GM21360 (cell line): ENCODE data around the gene RCL1.
"Not testable (repeated sequence)": the region's sequence is repeated elsewhere in the genome, so short reads cannot be mapped to it uniquely, and the experiment has no call there.

Experiments
- ATAC-seq: cut with Tn5 transposase; IDR thresholded peaks from one replicate; pipeline ENCODE4 v1.9.1; 2021; ENCODE audit warnings: mild to moderate bottlenecking, moderate library complexity; ENCODE audit not compliant: unreplicated experiment

The RCL1 gene

DNA sequence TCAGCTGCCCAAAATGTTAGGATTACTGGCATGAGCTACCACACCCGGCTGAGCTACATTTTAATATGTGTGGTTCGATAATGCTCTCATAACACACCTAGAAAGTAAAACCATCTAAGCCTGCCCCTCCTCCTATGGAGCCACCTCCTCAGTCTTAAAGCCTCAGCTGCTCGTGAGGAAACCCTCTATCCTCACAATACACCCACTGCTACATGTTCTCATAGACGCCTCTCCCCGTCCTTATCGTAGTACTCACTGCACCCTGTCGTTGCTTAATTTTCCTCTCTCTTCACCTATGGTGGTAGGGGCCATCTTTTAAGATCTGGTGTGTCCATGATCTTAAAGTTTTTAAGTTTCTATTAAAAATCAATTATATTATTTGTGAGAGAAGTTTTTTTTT is 72.9 kb downstream of the RCL1 start:
- no peak for ATAC-seq

DNA sequence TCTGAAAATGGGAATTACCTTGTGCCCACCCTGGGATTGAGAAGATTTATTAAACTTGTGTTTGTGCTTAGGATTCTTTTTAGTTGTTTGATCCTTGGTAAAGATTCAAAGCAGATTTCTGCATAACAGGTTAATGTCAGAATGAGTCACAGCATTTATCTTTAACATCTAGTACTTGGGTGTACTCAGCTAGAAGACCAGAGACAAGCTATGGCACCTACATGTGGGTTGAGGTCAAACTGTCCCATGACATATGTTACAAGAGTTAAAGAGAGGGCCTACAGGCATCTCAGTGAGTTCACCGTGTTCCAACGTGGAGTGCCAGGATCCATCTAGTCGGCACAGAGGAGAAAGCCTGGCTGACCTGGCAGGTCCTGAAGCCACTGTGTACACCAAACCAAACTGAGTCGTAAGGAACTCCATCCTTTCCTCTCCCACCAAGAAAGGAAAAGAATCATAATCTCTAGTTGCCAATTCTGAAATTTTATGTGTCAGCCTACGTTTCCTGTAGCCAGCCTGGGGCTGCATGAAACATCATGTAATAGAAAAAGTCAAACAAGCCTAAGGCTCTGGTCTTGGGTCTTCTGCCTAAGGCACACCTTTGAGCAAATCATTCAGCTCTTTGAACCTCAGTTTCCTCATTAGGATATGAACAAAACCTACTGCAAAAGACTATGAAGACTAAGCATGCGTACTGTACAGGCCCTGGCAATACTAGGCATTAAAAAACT is 73.7 kb downstream of the RCL1 start:
- ATAC-seq = no peak

DNA sequence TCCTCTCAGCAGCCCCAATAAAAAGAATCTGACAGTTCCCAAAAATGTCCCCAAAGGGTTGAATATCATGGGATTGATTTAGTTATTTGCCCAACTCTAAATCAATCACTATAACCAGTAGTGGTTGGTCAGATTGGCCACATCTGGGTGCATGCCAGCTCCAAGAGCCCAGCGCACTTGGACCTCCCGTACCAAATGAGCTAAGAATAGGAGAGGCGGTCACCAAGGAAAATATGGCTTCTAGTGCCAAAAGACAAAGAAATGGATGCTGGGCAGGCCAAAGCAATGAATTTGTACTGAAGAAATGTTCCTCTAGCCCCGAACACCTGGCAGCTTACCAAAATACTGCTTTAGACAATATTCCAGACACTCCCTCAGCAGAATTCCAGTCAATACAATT is 80.3 kb downstream of the RCL1 start:
- no peak for ATAC-seq

DNA sequence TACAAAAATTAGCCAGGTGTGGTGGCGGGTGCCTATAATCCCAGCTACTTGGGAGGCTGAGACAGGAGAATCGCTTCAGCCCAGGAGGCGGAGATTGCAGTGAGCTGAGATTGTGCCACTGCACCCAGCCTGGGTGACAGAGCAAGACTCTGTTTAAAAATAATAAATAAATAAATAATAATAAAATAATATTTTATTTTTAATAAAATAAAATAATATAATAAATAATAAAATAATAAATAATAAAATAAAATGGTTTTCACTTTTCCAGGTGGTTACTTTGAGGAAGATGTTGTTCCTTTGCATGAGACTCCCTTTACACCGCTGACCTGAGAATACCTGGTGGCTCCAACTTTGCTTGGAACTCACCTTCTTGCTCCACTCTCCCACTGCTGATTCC is 82.8 kb downstream of the RCL1 start:
- no peak for ATAC-seq

DNA sequence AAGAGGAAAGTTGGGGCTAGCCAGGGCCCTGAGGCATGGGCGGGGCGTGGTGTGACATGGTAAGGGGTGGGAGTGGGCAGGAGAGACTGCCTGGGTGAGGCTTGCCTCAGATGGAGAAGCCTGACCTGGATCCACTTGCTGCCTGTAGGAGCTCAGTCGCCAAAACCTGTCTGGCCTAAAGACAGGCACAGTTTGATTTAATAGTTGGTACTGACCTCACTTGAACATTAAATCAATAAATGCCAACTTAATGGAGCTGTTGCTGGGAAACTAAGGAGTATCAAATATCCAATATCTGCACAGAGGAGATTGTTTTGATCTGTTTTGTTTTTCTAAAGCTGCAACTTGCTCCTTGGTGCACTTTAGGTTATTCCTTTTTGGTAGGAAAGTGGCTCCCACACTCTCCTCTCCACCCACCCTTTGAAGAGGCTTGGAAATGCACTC is 86.4 kb downstream of the RCL1 start:
- ATAC-seq = no peak

DNA sequence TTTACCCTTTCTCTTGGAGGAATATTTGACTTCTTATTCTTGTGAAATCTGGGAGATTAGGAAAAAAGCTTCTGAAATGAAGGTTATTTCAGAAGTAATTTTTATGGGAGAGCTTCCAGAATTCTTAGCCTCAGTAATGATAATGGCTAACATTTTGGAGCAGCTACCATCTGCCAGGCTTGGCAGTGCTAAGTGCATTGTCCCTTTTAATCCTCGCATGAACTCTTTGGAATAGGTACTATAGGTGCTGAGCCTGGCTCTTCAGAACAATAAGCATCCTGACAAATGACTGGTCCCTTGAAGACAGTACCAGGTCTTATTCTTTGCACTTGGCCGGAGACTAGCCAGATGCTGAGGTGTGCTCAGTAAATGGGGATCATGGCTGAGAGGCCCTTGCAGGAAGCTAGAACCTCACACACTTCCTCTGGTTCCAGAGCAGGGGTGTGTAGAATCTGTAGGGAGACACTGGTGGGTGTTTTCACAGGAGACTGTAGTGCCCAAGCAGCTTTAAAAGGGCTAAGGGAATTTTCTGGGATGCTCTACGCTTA is 90.7 kb downstream of the RCL1 start:
- ATAC-seq = no peak

DNA sequence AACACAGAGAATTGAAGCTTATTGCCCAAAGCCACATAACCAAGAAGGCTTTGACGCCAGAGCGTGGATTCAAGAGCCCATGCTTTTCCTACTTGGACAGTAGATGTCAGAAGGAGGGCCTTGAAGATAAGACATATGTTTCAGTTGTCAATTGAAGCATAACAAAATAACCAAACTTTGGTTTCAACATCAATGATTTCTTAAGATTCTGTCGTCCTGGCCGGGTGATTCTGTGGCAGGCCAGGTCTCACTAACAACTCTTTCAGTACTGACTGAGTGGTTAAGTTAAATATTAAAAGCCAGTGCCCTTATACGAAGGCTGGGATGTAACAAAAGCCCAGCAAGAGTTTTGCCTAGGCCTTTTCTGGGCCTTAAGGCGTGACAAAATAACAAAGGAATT is 94.0 kb downstream of the RCL1 start:
- no peak for ATAC-seq

DNA sequence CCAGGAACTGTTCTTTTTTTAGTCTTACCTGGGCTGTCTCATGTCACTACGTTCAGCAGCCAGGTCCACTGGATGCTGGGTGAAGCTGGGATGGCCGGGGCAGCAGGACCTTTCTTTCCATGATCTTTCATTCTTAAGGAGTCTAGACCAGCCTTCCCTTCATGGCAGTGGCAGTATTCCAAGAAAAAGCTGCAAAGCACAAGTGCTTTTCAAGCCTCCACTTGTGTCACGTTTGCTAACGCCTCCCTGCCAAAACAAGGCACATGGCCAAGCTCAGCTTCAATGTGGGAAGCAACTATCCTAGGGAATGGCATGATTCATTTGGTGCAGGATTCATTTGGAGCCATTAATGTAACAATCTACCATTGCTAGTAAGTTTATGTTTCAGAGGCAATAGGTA is 94.8 kb downstream of the RCL1 start:
- no peak for ATAC-seq

DNA sequence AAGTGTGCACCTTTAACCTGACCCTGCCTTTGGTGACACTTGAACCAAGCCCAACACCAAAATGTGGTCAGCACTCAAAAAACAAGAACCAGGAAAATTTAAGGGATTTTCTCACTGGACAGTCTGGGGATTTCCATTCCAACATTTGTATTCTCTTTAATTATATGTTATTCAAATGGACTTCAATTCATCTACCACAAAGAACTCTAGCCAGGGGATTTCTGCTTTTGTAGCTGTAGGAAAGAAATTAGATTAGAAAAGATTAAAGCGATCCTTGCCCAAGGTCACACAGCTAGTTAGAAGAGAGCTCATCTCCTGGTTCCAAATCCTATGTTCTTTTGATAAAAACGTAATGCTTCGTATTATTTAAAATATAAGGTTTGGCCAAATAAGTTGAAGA is 97.5 kb downstream of the RCL1 start:
- ATAC-seq = no peak

DNA sequence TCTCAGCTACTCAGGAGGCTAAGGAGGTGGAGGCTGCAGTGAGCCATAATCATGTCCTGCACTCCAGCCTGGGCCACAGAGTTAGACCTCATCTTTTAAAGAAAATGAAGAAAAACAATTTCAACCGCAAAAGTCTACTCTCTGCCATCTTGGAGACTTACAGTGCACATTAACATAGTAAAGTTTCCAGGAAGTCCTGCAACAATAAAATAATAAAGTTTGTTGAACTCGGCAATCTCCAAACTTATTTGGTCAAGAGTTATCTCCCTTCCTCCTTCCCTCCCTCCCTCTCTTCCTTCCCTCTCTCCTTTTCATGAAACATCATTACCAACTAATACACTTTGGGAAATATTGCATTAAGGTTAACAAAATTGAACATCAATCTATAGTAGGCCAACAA is 98.2 kb downstream of the RCL1 start:
- ATAC-seq = no peak

DNA sequence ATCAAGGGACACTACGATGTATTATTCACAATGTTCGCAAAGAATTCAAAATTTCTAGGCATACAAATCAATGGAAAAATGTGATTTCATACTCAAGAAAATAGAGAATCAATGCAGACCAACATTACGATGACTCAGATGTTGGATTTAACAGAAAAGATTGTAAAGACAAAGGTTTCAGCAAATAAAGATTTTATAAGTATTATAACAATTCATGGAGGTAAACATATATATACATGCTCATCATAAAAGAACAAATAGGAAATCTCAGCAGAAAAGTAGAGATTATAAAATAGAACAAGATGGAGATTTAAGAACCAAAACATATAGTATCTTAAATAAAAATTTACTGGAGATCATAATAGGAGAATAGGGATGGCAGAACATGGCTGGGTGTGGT is 98.9 kb downstream of the RCL1 start:
- ATAC-seq = no peak

DNA sequence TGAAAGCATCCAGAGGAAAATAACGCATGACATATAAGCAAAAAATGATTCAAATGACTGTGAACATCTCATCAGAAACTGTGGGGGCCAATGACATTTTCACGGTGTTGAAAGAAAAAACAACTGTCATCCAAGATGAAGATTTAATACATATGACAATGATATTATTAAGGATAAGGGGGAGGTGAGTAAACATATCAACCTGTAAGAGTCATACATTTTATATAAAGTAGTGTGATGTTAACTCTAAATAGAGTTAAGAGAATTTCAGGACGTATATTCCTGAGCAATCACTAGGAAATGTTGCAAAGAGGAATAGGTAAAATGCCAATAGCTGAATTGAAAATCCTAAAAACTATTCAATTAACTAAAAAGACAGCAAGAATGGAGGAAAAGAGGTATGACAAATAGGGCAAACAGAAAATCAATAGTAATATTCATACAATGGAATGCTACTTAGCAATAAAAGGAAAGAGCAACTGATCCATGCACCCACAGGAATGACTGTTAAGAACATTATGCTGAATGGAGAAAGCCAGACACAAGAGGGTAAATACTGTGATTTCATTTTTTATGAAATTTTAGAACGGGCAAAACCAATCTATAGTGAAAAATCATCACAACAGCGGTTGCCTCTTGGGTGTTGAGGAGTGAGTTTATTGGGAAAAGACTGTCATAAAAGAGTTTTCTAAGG is 99.9 kb downstream of the RCL1 start:
- no peak for ATAC-seq

DNA sequence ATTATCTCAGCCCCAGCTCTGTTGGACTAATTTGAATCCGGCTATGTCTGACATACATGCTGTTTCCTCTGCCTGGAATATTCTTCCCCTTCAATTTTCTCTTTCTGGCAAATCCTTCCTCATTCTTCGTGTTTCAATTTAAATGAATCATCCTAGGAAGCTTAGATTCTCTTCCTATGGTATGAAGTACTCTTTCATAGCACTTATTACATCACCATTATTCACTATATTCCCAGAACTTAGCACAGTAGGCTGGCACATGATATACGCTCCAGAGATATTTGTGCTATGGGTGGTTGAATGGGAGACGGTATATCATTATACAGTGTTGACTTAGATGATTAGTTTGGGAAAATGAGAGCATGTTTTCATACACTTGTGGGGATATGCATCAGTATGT is 101.3 kb downstream of the RCL1 start:
- ATAC-seq = no peak

DNA sequence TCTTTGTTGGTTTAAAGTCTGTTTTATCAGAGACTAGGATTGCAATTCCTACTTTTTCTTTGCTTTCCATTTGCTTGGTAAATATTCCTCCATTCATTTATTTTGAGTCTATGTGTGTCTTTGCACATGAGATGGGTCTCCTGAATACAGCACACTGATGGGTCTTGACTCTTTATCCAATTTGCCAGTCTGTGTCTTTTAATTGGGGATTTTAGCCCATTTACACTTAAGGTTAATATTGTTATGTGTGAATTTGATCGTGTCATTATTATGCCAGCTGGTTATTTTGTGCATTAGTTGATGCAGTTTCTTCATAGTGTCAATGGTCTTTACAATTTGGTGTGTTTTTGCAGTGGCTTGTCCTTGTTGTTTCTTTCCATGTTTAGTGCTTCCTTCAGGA is 107.1 kb downstream of the RCL1 start:
- ATAC-seq = not testable (repeated sequence)

DNA sequence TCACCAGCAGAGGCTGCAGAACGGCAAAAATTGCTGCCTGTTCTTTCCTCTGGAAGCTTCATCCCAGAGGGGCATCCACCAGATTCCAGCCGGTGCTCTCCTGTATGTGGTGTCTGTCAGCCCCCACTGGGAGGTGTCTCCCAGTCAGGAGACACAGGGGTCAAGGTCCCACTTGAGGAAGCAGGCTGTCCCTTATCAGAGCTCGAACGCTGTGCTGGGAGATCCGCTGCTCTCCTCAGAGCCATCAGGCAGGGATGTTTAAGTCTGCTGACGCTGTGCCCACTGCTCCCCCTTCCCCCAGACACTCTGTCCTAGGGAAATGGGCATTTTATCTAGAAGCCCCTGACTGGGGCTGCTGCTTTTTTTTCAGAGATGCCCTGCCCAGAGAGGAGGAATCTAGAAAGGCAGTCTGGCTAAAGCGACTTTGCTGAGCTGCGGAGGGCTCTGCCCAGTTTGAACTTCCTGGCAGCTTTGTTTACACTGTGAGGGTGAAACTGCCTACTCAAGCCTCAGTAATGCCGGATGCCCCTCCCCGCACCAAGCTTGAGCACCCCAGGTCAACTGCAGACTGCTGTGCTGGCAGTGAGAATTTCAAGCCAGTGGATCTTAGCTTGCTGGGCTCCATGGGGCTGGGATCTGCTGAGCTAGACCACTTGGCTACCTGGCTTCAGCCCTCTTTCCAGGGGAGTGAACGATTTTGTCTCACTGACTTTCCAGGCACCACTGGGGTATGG is 108.8 kb downstream of the RCL1 start:
- ATAC-seq = not testable (repeated sequence)

DNA sequence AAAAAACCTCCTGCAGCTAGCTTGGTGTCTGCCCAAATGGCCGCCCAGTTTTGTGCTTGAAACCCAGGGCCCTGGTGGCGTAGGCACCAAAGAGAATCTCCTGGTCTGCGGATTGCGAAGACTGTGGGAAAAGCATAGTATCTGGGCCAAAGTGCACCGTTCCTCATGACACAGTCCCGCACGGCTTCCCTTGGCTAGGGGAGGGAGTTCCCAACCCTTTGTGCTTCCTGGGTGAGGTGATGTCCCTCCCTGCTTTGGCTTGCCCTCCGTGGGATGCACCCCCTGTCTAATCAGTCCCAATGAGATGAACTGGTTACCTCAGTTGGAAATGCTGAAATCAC is 109.4 kb downstream of the RCL1 start:
- ATAC-seq = no peak

DNA sequence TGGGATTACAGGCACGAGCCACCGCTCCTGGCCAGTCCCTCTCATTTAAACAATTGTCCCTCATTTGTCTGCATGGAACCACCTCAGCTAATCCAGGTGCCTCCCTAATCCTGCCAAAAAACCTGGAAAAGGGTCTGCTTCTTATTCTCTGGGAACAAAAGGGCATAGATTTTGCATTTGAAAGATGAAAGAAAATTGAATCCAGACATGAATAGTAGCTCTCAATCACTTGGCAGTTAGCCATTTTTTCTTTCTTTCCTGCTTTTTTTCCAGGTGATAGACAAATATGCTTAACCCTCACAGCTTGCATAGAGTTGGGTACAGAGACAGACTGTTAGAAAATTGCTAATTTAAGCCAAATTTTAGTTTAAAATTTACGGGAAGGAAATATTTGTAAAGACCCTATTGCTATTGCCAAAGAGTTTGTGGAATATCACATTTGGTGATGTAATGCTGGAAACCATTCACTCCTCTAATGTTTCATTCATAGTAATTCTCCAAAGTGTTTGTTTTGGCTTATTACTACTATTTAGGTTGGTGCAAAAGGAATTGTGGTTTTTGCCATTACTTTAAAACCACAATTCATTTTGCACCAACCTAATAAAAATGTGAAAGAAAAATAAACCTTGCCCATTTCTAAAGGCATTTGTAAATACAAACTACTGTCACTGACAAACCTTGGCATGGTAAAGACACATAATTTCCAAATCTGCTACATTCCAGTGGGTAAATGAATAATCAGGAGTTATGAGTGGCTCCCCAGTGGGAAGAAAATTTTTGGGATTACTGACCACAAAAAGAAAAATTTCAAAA is 111.8 kb downstream of the RCL1 start:
- no peak for ATAC-seq

DNA sequence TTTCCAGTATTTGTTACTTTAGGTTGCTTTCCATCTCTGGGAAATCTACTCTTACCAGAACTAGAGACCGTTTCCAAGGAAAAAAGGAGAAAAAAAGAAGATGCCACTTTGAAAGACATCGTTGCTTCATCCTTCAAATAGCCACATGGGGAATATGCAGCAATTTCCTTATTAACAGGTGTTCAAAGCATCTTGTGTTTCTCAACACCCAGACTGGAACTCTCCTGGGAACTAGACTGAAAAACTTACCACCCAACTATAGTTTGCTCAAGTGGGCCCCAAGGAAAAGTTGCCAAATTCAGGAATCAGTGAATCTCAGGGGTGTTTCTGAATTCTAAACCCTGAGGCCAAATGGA is 112.4 kb downstream of the RCL1 start:
- ATAC-seq = no peak
